Measurements from ENCODE around the gene ZNHIT1.
A peak's percentile ranks its signal among the peaks of the same experiment; 100 is the strongest.

Gene ZNHIT1

GRCh38 chr7:101217388-101218235, at the start of gene ZNHIT1, which contains the start of gene PLOD3:
Gene ZNHIT1 (plus strand): TSS chr7:101218165. CDS start chr7:101218196, 31 bp downstream.
Gene PLOD3 (minus strand): TSS chr7:101217581. CDS start chr7:101217274, 307 bp downstream.
- H3K9ac ChIP-seq (ENCODE audit: low read depth in 1 of 2, low read length in 2 of 2), result peak within 1 kb of the TSS; percentile 83 to 93
- no peaks in the 10 kb centered on the region for H3K27me3 ChIP-seq (ENCODE audit: control insufficient read depth in 2 of 2, insufficient read depth in 2 of 2, low read length in 2 of 2)
- peak within 1 kb of the TSS; percentile 92 to 99 for H3K4me3 ChIP-seq (ENCODE audit: low read length in 2 of 2)
- peak within 1 kb of the TSS; percentile 97 to 99 for H3K27ac ChIP-seq (ENCODE audit: low read depth in 2 of 2, low read length in 2 of 2)
- peaks cover 23 to 24% of the 10 kb centered on the region in 2 donors for H3K4me1 ChIP-seq (ENCODE audit: control insufficient read depth in 2 of 2, insufficient read depth in 2 of 2, low read length in 2 of 2)
- peaks cover 7 to 19% of the 10 kb centered on the region in 2 donors for H3K36me3 ChIP-seq (ENCODE audit: control insufficient read depth in 2 of 2, insufficient read depth in 2 of 2, low read length in 2 of 2)
- H3K9me3 ChIP-seq (ENCODE audit: control insufficient read depth in 2 of 2, low read length in 2 of 2), result no peaks in the 10 kb centered on the region

GRCh38 chr7:101168412-101169049, 49.4 kb upstream of the ZNHIT1 start:
- H3K27ac ChIP-seq (ENCODE audit: low read depth in 2 of 2, low read length in 2 of 2), result no peak overlapping the region
- peaks cover 77 to 80% of the 10 kb centered on the region in 2 donors for H3K27me3 ChIP-seq (ENCODE audit: control insufficient read depth in 2 of 2, insufficient read depth in 2 of 2, low read length in 2 of 2)
- H3K9ac ChIP-seq (ENCODE audit: low read depth in 1 of 2, low read length in 2 of 2), result no peak overlapping the region
- H3K36me3 ChIP-seq (ENCODE audit: control insufficient read depth in 2 of 2, insufficient read depth in 2 of 2, low read length in 2 of 2), result no peaks in the 10 kb centered on the region
- H3K9me3 ChIP-seq (ENCODE audit: control insufficient read depth in 2 of 2, low read length in 2 of 2), result no peaks in the 10 kb centered on the region
- H3K4me1 ChIP-seq (ENCODE audit: control insufficient read depth in 2 of 2, insufficient read depth in 2 of 2, low read length in 2 of 2), result peaks cover 23 to 30% of the 10 kb centered on the region in 2 donors
- no peak overlapping the region for H3K4me3 ChIP-seq (ENCODE audit: low read length in 2 of 2)

- no peaks in the 10 kb centered on the region for H3K9me3 ChIP-seq (ENCODE audit: control insufficient read depth in 2 of 2, low read length in 2 of 2)
- H3K9ac ChIP-seq (ENCODE audit: low read depth in 1 of 2, low read length in 2 of 2), result no peak overlapping the region
- H3K4me3 ChIP-seq (ENCODE audit: low read length in 2 of 2), result no peak overlapping the region
- no peak overlapping the region for H3K27ac ChIP-seq (ENCODE audit: low read depth in 2 of 2, low read length in 2 of 2)
- H3K4me1 ChIP-seq (ENCODE audit: control insufficient read depth in 2 of 2, insufficient read depth in 2 of 2, low read length in 2 of 2), result peaks cover 23 to 27% of the 10 kb centered on the region in 2 donors
- H3K27me3 ChIP-seq (ENCODE audit: control insufficient read depth in 2 of 2, insufficient read depth in 2 of 2, low read length in 2 of 2), result peaks cover 82% of the 10 kb centered on the region in 2 donors
- no peaks in the 10 kb centered on the region for H3K36me3 ChIP-seq (ENCODE audit: control insufficient read depth in 2 of 2, insufficient read depth in 2 of 2, low read length in 2 of 2)
These were observed 48.7 kb upstream of the ZNHIT1 start for GRCh38 chr7:101169110-101169837.

GRCh38 chr7:101169838-101170551, 48.0 kb upstream of the ZNHIT1 start:
- H3K4me3 ChIP-seq (ENCODE audit: low read length in 2 of 2), result no peak overlapping the region
- H3K4me1 ChIP-seq (ENCODE audit: control insufficient read depth in 2 of 2, insufficient read depth in 2 of 2, low read length in 2 of 2), result peaks cover 23 to 27% of the 10 kb centered on the region in 2 donors
- H3K9me3 ChIP-seq (ENCODE audit: control insufficient read depth in 2 of 2, low read length in 2 of 2), result no peaks in the 10 kb centered on the region
- no peaks in the 10 kb centered on the region for H3K36me3 ChIP-seq (ENCODE audit: control insufficient read depth in 2 of 2, insufficient read depth in 2 of 2, low read length in 2 of 2)
- H3K27ac ChIP-seq (ENCODE audit: low read depth in 2 of 2, low read length in 2 of 2), result no peak overlapping the region
- H3K9ac ChIP-seq (ENCODE audit: low read depth in 1 of 2, low read length in 2 of 2), result no peak overlapping the region
- H3K27me3 ChIP-seq (ENCODE audit: control insufficient read depth in 2 of 2, insufficient read depth in 2 of 2, low read length in 2 of 2), result peaks cover 79 to 81% of the 10 kb centered on the region in 2 donors

GRCh38 chr7:101170617-101171441, 47.1 kb upstream of the ZNHIT1 start:
- Histone ChIP-seq H3K27ac (ENCODE audit: low read depth in 2 of 2, low read length in 2 of 2) (no peak overlapping the region), H3K27me3 (ENCODE audit: control insufficient read depth in 2 of 2, insufficient read depth in 2 of 2, low read length in 2 of 2) (peaks cover 84% of the 10 kb centered on the region in 2 donors), H3K4me3 (ENCODE audit: low read length in 2 of 2) (no peak overlapping the region), H3K4me1 (ENCODE audit: control insufficient read depth in 2 of 2, insufficient read depth in 2 of 2, low read length in 2 of 2) (peaks cover 20 to 22% of the 10 kb centered on the region in 2 donors), H3K9me3 (ENCODE audit: control insufficient read depth in 2 of 2, low read length in 2 of 2) (no peaks in the 10 kb centered on the region), H3K9ac (ENCODE audit: low read depth in 1 of 2, low read length in 2 of 2) (no peak overlapping the region), H3K36me3 (ENCODE audit: control insufficient read depth in 2 of 2, insufficient read depth in 2 of 2, low read length in 2 of 2) (no peaks in the 10 kb centered on the region)

- no peaks in the 10 kb centered on the region for H3K36me3 ChIP-seq (ENCODE audit: control insufficient read depth in 2 of 2, insufficient read depth in 2 of 2, low read length in 2 of 2)
- H3K9ac ChIP-seq (ENCODE audit: low read depth in 1 of 2, low read length in 2 of 2), result no peak overlapping the region
- H3K27me3 ChIP-seq (ENCODE audit: control insufficient read depth in 2 of 2, insufficient read depth in 2 of 2, low read length in 2 of 2), result peaks cover 83 to 85% of the 10 kb centered on the region in 2 donors
- no peak overlapping the region for H3K4me3 ChIP-seq (ENCODE audit: low read length in 2 of 2)
- no peaks in the 10 kb centered on the region for H3K9me3 ChIP-seq (ENCODE audit: control insufficient read depth in 2 of 2, low read length in 2 of 2)
- H3K27ac ChIP-seq (ENCODE audit: low read depth in 2 of 2, low read length in 2 of 2), result no peak overlapping the region
- H3K4me1 ChIP-seq (ENCODE audit: control insufficient read depth in 2 of 2, insufficient read depth in 2 of 2, low read length in 2 of 2), result peaks cover 17 to 20% of the 10 kb centered on the region in 2 donors
These were observed 46.5 kb upstream of the ZNHIT1 start for GRCh38 chr7:101171442-101171837.

- H3K4me3 ChIP-seq (ENCODE audit: low read length in 2 of 2), result peak overlapping the region in 1 of 2 donors; percentile 24
These were observed 45.7 kb upstream of the ZNHIT1 start for GRCh38 chr7:101172005-101172853.

GRCh38 chr7:101172854-101173751, 44.9 kb upstream of the ZNHIT1 start:
- H3K36me3 ChIP-seq (ENCODE audit: control insufficient read depth in 2 of 2, insufficient read depth in 2 of 2, low read length in 2 of 2), result no peaks in the 10 kb centered on the region
- no peak overlapping the region for H3K27ac ChIP-seq (ENCODE audit: low read depth in 2 of 2, low read length in 2 of 2)
- H3K9ac ChIP-seq (ENCODE audit: low read depth in 1 of 2, low read length in 2 of 2), result no peak overlapping the region
- H3K4me3 ChIP-seq (ENCODE audit: low read length in 2 of 2), result no peak overlapping the region
- H3K4me1 ChIP-seq (ENCODE audit: control insufficient read depth in 2 of 2, insufficient read depth in 2 of 2, low read length in 2 of 2), result peaks cover 17 to 20% of the 10 kb centered on the region in 2 donors
- H3K9me3 ChIP-seq (ENCODE audit: control insufficient read depth in 2 of 2, low read length in 2 of 2), result no peaks in the 10 kb centered on the region
- peaks cover 84 to 86% of the 10 kb centered on the region in 2 donors for H3K27me3 ChIP-seq (ENCODE audit: control insufficient read depth in 2 of 2, insufficient read depth in 2 of 2, low read length in 2 of 2)

More at GRCh38 chr7:101172005-101172853, 45.7 kb upstream of the ZNHIT1 start:
- H3K27me3 ChIP-seq (ENCODE audit: control insufficient read depth in 2 of 2, insufficient read depth in 2 of 2, low read length in 2 of 2), result peaks cover 84 to 87% of the 10 kb centered on the region in 2 donors
- H3K9ac ChIP-seq (ENCODE audit: low read depth in 1 of 2, low read length in 2 of 2), result no peak overlapping the region
- no peak overlapping the region for H3K27ac ChIP-seq (ENCODE audit: low read depth in 2 of 2, low read length in 2 of 2)
- H3K9me3 ChIP-seq (ENCODE audit: control insufficient read depth in 2 of 2, low read length in 2 of 2), result no peaks in the 10 kb centered on the region
- H3K36me3 ChIP-seq (ENCODE audit: control insufficient read depth in 2 of 2, insufficient read depth in 2 of 2, low read length in 2 of 2), result no peaks in the 10 kb centered on the region
- H3K4me1 ChIP-seq (ENCODE audit: control insufficient read depth in 2 of 2, insufficient read depth in 2 of 2, low read length in 2 of 2), result peaks cover 17 to 20% of the 10 kb centered on the region in 2 donors
